GM21619 (cell line): Measurements from ENCODE around the gene GRM5.
"Not testable (repeated sequence)": the region's sequence is repeated elsewhere in the genome, so short reads cannot be mapped to it uniquely, and the experiment has no call there.

ENCODE experiments used
- ATAC-seq: cut with Tn5 transposase; IDR thresholded peaks from one replicate; pipeline ENCODE4 v1.9.1; 2021; ENCODE audit not compliant: unreplicated experiment

The GRM5 gene

GRCh38 chr11:88843766-88844426 lies 221.9 kb downstream of the GRM5 start:
- not testable (repeated sequence) for ATAC-seq

GRCh38 chr11:88838139-88838538 lies 227.6 kb downstream of the GRM5 start:
- not testable (repeated sequence) for ATAC-seq

- ATAC-seq = not testable (repeated sequence)
Measured at GRCh38 chr11:88835709-88836108, 230.1 kb downstream of the GRM5 start.

- no peak for ATAC-seq
Measured at GRCh38 chr11:88831303-88831890, 234.4 kb downstream of the GRM5 start.

- ATAC-seq = no peak
Measured at GRCh38 chr11:88827018-88827676, 238.6 kb downstream of the GRM5 start.

GRCh38 chr11:88819616-88820015 lies 246.2 kb downstream of the GRM5 start:
- ATAC-seq = no peak

- ATAC-seq = no peak
Measured at GRCh38 chr11:88818978-88819377, 246.8 kb downstream of the GRM5 start.

- no peak for ATAC-seq
Measured at GRCh38 chr11:88815505-88815904, 250.3 kb downstream of the GRM5 start.

GRCh38 chr11:88814076-88814475 lies 251.7 kb downstream of the GRM5 start:
- ATAC-seq = peak; percentile 44

GRCh38 chr11:88813233-88813915 lies 252.4 kb downstream of the GRM5 start:
- peak; percentile 83 for ATAC-seq

GRCh38 chr11:88810420-88811097 lies 255.2 kb downstream of the GRM5 start:
- ATAC-seq = no peak

GRCh38 chr11:88809126-88809525 lies 256.7 kb downstream of the GRM5 start:
- no peak for ATAC-seq

GRCh38 chr11:88807349-88807748 lies 258.4 kb downstream of the GRM5 start:
- no peak for ATAC-seq

- no peak for ATAC-seq
Measured at GRCh38 chr11:88806410-88806809, 259.4 kb downstream of the GRM5 start.

- ATAC-seq = no peak
Measured at GRCh38 chr11:88801484-88802123, 264.2 kb downstream of the GRM5 start.

GRCh38 chr11:88799771-88800500 lies 265.8 kb downstream of the GRM5 start:
- no peak for ATAC-seq

- ATAC-seq = no peak
Measured at GRCh38 chr11:88790182-88790581, 275.6 kb downstream of the GRM5 start.

- ATAC-seq = no peak
Measured at GRCh38 chr11:88779577-88779976, 286.2 kb downstream of the GRM5 start.

GRCh38 chr11:88770475-88771079 lies 295.2 kb downstream of the GRM5 start:
- ATAC-seq = no peak

- no peak for ATAC-seq
Measured at GRCh38 chr11:88744140-88744539, 321.6 kb downstream of the GRM5 start.
